ENCODE data around the gene GRN.

DNA sequence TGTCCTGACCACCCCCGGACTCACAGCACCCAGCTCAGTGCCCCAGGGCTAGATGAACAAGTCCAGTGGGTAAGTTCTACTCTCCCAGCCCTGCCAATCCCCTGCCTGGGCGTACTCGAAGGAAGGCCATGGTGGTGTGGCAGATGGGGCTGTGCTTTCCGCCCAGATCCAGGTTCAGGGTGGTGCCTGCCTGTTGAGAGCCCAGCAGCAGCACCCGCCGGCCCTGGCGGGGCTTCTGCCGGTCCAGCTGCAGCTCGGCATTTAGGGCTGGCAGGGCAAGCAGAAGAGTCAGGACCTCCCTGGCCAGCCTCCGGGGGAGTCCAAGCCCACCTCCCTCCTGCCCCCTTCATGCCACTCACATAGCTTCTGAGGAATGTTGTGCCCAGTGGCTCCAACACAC is 34.8 kb downstream of the GRN start:
- TF ChIP-seq FOXK1 (CRISPR knock-in tag; IDR thresholded peaks at IDR 0.05; ENCODE audit: borderline replicate concordance) (no peak), ZNF12 (CRISPR knock-in tag; IDR thresholded peaks at IDR 0.05) (no peak), TEAD2 (tag; IDR thresholded peaks at IDR 0.05) (no peak), BACH1 (tag; IDR thresholded peaks at IDR 0.05) (no peak), RNF2 (IDR thresholded peaks at IDR 0.05) (no peak), KAT7 (CRISPR knock-in tag; IDR thresholded peaks at IDR 0.05; ENCODE audit: borderline replicate concordance) (no peak)
- TF ChIP-seq, protein P1, sequence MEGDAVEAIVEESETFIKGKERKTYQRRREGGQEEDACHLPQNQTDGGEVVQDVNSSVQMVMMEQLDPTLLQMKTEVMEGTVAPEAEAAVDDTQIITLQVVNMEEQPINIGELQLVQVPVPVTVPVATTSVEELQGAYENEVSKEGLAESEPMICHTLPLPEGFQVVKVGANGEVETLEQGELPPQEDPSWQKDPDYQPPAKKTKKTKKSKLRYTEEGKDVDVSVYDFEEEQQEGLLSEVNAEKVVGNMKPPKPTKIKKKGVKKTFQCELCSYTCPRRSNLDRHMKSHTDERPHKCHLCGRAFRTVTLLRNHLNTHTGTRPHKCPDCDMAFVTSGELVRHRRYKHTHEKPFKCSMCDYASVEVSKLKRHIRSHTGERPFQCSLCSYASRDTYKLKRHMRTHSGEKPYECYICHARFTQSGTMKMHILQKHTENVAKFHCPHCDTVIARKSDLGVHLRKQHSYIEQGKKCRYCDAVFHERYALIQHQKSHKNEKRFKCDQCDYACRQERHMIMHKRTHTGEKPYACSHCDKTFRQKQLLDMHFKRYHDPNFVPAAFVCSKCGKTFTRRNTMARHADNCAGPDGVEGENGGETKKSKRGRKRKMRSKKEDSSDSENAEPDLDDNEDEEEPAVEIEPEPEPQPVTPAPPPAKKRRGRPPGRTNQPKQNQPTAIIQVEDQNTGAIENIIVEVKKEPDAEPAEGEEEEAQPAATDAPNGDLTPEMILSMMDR (IDR thresholded peaks at IDR 0.05 in 2 of 3, conservative IDR thresholded peaks at IDR 0.05 in 1 of 3; ENCODE audit: insufficient read depth in 2 of 3, low read depth in 1 of 3, low read length in 3 of 3), result no peak
- TF ChIP-seq, protein P2, sequence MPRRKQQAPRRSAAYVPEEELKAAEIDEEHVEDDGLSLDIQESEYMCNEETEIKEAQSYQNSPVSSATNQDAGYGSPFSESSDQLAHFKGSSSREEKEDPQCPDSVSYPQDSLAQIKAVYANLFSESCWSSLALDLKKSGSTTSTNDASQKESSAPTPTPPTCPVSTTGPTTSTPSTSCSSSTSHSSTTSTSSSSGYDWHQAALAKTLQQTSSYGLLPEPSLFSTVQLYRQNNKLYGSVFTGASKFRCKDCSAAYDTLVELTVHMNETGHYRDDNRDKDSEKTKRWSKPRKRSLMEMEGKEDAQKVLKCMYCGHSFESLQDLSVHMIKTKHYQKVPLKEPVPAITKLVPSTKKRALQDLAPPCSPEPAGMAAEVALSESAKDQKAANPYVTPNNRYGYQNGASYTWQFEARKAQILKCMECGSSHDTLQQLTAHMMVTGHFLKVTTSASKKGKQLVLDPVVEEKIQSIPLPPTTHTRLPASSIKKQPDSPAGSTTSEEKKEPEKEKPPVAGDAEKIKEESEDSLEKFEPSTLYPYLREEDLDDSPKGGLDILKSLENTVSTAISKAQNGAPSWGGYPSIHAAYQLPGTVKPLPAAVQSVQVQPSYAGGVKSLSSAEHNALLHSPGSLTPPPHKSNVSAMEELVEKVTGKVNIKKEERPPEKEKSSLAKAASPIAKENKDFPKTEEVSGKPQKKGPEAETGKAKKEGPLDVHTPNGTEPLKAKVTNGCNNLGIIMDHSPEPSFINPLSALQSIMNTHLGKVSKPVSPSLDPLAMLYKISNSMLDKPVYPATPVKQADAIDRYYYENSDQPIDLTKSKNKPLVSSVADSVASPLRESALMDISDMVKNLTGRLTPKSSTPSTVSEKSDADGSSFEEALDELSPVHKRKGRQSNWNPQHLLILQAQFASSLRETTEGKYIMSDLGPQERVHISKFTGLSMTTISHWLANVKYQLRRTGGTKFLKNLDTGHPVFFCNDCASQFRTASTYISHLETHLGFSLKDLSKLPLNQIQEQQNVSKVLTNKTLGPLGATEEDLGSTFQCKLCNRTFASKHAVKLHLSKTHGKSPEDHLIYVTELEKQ (CRISPR knock-in tag; IDR thresholded peaks at IDR 0.05), result no peak

Measured in K562 (cell line).